ENCODE data around the gene ARID4B.
A peak's percentile ranks its signal among the peaks of the same experiment; 100 is the strongest.
"Not testable (repeated sequence)": the region's sequence is repeated elsewhere in the genome, so short reads cannot be mapped to it uniquely, and the experiment has no call there.

Gene ARID4B

GRCh38 chr1:235214962-235215361 lies 113.0 kb downstream of the ARID4B start:
- DNase-seq, result not testable (repeated sequence)

- peak; percentile 29 for DNase-seq
These were observed 114.2 kb downstream of the ARID4B start for GRCh38 chr1:235213752-235214151.

GRCh38 chr1:235211517-235211916 lies 116.5 kb downstream of the ARID4B start:
- DNase-seq, result no peak

- DNase-seq, result peak; percentile 73
These were observed 120.8 kb downstream of the ARID4B start for GRCh38 chr1:235207209-235207565.

- peak; percentile 67 for DNase-seq
These were observed 121.3 kb downstream of the ARID4B start for GRCh38 chr1:235206533-235207208.

- DNase-seq, result no peak
These were observed 122.3 kb downstream of the ARID4B start for GRCh38 chr1:235205687-235206086.

- no peak for DNase-seq
These were observed 124.6 kb downstream of the ARID4B start for GRCh38 chr1:235203428-235203827.

- not testable (repeated sequence) for DNase-seq
These were observed 125.5 kb downstream of the ARID4B start for GRCh38 chr1:235202447-235202846.

GRCh38 chr1:235199441-235199840 lies 128.5 kb downstream of the ARID4B start:
- no peak for DNase-seq

- no peak for DNase-seq
These were observed 137.5 kb downstream of the ARID4B start for GRCh38 chr1:235190431-235190830.

- no peak for DNase-seq
These were observed 140.7 kb downstream of the ARID4B start for GRCh38 chr1:235187316-235187715.

GRCh38 chr1:235181561-235182245 lies 146.3 kb downstream of the ARID4B start:
- no peak for DNase-seq

- DNase-seq, result no peak
These were observed 147.0 kb downstream of the ARID4B start for GRCh38 chr1:235180916-235181460.

GRCh38 chr1:235176486-235176885 lies 151.5 kb downstream of the ARID4B start:
- no peak for DNase-seq

- no peak for DNase-seq
These were observed 158.0 kb downstream of the ARID4B start for GRCh38 chr1:235169986-235170385.

GRCh38 chr1:235168375-235168774 lies 159.6 kb downstream of the ARID4B start:
- DNase-seq, result no peak

GRCh38 chr1:235161685-235162327 lies 166.2 kb downstream of the ARID4B start:
- no peak for DNase-seq

GRCh38 chr1:235160957-235161684 lies 166.9 kb downstream of the ARID4B start, which contains the start of gene RBM34:
RBM34 (minus strand) TSS chr1:235161250; CDS start chr1:235161226, 24 bp downstream.
- DNase-seq, result peak; percentile 95

- no peak for DNase-seq
These were observed 167.5 kb downstream of the ARID4B start for GRCh38 chr1:235160383-235160956.

GRCh38 chr1:235159930-235160329 lies 168.0 kb downstream of the ARID4B start:
- DNase-seq, result not testable (repeated sequence)

GRCh38 chr1:235159284-235159683 lies 168.7 kb downstream of the ARID4B start:
- DNase-seq, result not testable (repeated sequence)

- DNase-seq, result no peak
These were observed 169.3 kb downstream of the ARID4B start for GRCh38 chr1:235158680-235159079.

- DNase-seq, result no peak
These were observed 170.8 kb downstream of the ARID4B start for GRCh38 chr1:235157150-235157549.

Measured in activated CD4-positive, alpha-beta T cell treated with anti-CD3 and anti-CD28 coated beads, Interleukin-10, Interleukin-2, amounts not matched to agents 100 ng/mL and 50 ng/mL, durations not matched to agents 16 hours and 8 hours (primary cell).